Nephron (organoid): Measurements from ENCODE around the gene NMNAT3.

ENCODE experiments used
- H3K27ac Mint-ChIP-seq, 3 experiments: 2 replicates each; pipeline ENCODE4 v1.8.0; 2020; ENCODE audit warnings: mixed read lengths in 3 of 3, mild to moderate bottlenecking in 2 of 3, moderate library complexity in 1 of 3
- H3K27me3 Mint-ChIP-seq: 2 replicates; pipeline ENCODE4 v1.8.0; 2021; ENCODE audit warnings: low read depth, mild to moderate bottlenecking, moderate library complexity, mixed read lengths
- H3K36me3 Mint-ChIP-seq: 2 replicates; pipeline ENCODE4 v1.8.0; 2020; ENCODE audit warnings: low read depth, mixed read lengths
- H3K4me1 Mint-ChIP-seq: 2 replicates; pipeline ENCODE4 v1.8.0; 2020; ENCODE audit warnings: mixed read lengths
- H3K4me3 Mint-ChIP-seq, 3 experiments: 2 replicates each; pipeline ENCODE4 v1.8.0; 2020; ENCODE audit warnings: mild to moderate bottlenecking in 3 of 3, mixed read lengths in 3 of 3, moderate library complexity in 2 of 3
- H3K9me3 Mint-ChIP-seq: 2 replicates; pipeline ENCODE4 v1.8.0; 2020; ENCODE audit warnings: mixed read lengths
- CTCF ChIP-seq, 3 experiments: fragments of 200-600 bp; sonication (generic); IDR thresholded peaks; one replicate each; pipeline ENCODE4 v1.5.0; 2021; ENCODE audit warnings: antibody characterized with exemption in 3 of 3; ENCODE audit not compliant: unreplicated experiment in 3 of 3

Gene NMNAT3

GRCh38 chr3:139537361-139537760 lies 140.4 kb downstream of the NMNAT3 start:
- H3K4me1 Mint-ChIP-seq: peaks cover 87% of the 10 kb centered on the region
- peak overlapping the region; percentile 97 to 99 (median 98) for H3K27ac Mint-ChIP-seq

GRCh38 chr3:139534992-139535879 lies 142.5 kb downstream of the NMNAT3 start:
- no peak for TF ChIP-seq CTCF (IDR thresholded peaks at IDR 0.05; ENCODE audit: unreplicated experiment in 3 of 3)
- Mint-ChIP-seq H3K4me3 (peak overlapping the region; percentile 58 to 90 (median 88)), H3K36me3 (peaks cover 18% of the 10 kb centered on the region), H3K27me3 (no peaks in the 10 kb centered on the region), H3K4me1 (peaks cover 79% of the 10 kb centered on the region), H3K27ac (peak overlapping the region; percentile 97 to 99 (median 98)), H3K9me3 (no peaks in the 10 kb centered on the region)

More at GRCh38 chr3:139537361-139537760, 140.4 kb downstream of the NMNAT3 start:
- Mint-ChIP-seq H3K9me3 (no peaks in the 10 kb centered on the region), H3K36me3 (peaks cover 16% of the 10 kb centered on the region), H3K27me3 (no peaks in the 10 kb centered on the region), H3K4me3 (peak overlapping the region; percentile 88 to 91 (median 90))
- TF ChIP-seq CTCF (IDR thresholded peaks at IDR 0.05; ENCODE audit: unreplicated experiment in 3 of 3): no peak

GRCh38 chr3:139534455-139534812 lies 143.3 kb downstream of the NMNAT3 start:
- peaks cover 24% of the 10 kb centered on the region for H3K36me3 Mint-ChIP-seq
- H3K27me3 Mint-ChIP-seq: no peaks in the 10 kb centered on the region
- H3K27ac Mint-ChIP-seq: peak overlapping the region; percentile 97 to 99 (median 98)
- peaks cover 86% of the 10 kb centered on the region for H3K4me1 Mint-ChIP-seq
- TF ChIP-seq CTCF (IDR thresholded peaks at IDR 0.05; ENCODE audit: unreplicated experiment in 3 of 3): no peak
- H3K9me3 Mint-ChIP-seq: no peaks in the 10 kb centered on the region
- H3K4me3 Mint-ChIP-seq: peak overlapping the region; percentile 71 to 88 (median 73)

- Mint-ChIP-seq H3K27me3 (no peaks in the 10 kb centered on the region), H3K9me3 (no peaks in the 10 kb centered on the region), H3K4me3 (peak overlapping the region; percentile 60 to 73 (median 71)), H3K4me1 (peaks cover 87% of the 10 kb centered on the region), H3K27ac (peak overlapping the region; percentile 97 to 99 (median 98)), H3K36me3 (peaks cover 27% of the 10 kb centered on the region)
- no peak for TF ChIP-seq CTCF (IDR thresholded peaks at IDR 0.05; ENCODE audit: unreplicated experiment in 3 of 3)
These were observed 143.9 kb downstream of the NMNAT3 start for GRCh38 chr3:139533781-139534454.

GRCh38 chr3:139532976-139533375 lies 144.8 kb downstream of the NMNAT3 start:
- Mint-ChIP-seq H3K4me1 (peaks cover 78% of the 10 kb centered on the region), H3K36me3 (peaks cover 28% of the 10 kb centered on the region), H3K27ac (peak overlapping the region; percentile 97 to 99 (median 98)), H3K4me3 (peak overlapping the region; percentile 60 to 73 (median 71)), H3K9me3 (no peaks in the 10 kb centered on the region), H3K27me3 (no peaks in the 10 kb centered on the region)
- no peak for TF ChIP-seq CTCF (IDR thresholded peaks at IDR 0.05; ENCODE audit: unreplicated experiment in 3 of 3)
